HG02623 (cell line): ENCODE measurements around the gene ZFPL1.

ENCODE experiments used
- ATAC-seq: cut with Tn5 transposase; IDR thresholded peaks from one replicate; pipeline ENCODE4 v1.9.1; 2021; ENCODE audit warnings: moderate library complexity; ENCODE audit not compliant: unreplicated experiment

The ZFPL1 gene

GRCh38 chr11:65127473-65128181 lies 43.6 kb downstream of the ZFPL1 start:
- no peak for ATAC-seq

GRCh38 chr11:65128182-65129145 lies 44.4 kb downstream of the ZFPL1 start:
- ATAC-seq = no peak

GRCh38 chr11:65129649-65130441 lies 45.8 kb downstream of the ZFPL1 start:
- ATAC-seq = no peak

- no peak for ATAC-seq
Measured at GRCh38 chr11:65130631-65131416, 46.8 kb downstream of the ZFPL1 start.

- ATAC-seq = no peak
Measured at GRCh38 chr11:65131417-65131776, 47.4 kb downstream of the ZFPL1 start.

- no peak for ATAC-seq
Measured at GRCh38 chr11:65131895-65132237, 47.8 kb downstream of the ZFPL1 start.

GRCh38 chr11:65132238-65132987 lies 48.4 kb downstream of the ZFPL1 start:
- no peak for ATAC-seq

- no peak for ATAC-seq
Measured at GRCh38 chr11:65132988-65133700, 49.1 kb downstream of the ZFPL1 start.

- no peak for ATAC-seq
Measured at GRCh38 chr11:65133724-65134123, 49.7 kb downstream of the ZFPL1 start.

- ATAC-seq = peak; percentile 56
Measured at GRCh38 chr11:65134240-65134951, 50.4 kb downstream of the ZFPL1 start, which contains the start of gene SYVN1. Gene SYVN1 (minus strand): TSS chr11:65134519. CDS start chr11:65133601, 918 bp downstream.

- peak; percentile 52 for ATAC-seq
Measured at GRCh38 chr11:65134952-65135632, 51.1 kb downstream of the ZFPL1 start.

- no peak for ATAC-seq
Measured at GRCh38 chr11:65135633-65136145, 51.7 kb downstream of the ZFPL1 start.

GRCh38 chr11:65136515-65137096 lies 52.6 kb downstream of the ZFPL1 start:
- no peak for ATAC-seq
